ENCODE data around the gene ATP1B1. TPM values are rescaled to one million over a fixed set of nuclear protein-coding genes. Genes with fewer than 3 reads are reported as not detected.

The ATP1B1 gene
- total RNA-seq, 1 experiment from 2014 or later = 626 TPM

- Mint-ChIP-seq H3K4me3 (ENCODE audit: low read depth, unreplicated experiment) (peak overlapping the region; percentile 91), H3K9me3 (ENCODE audit: low read depth, unreplicated experiment) (no peaks in the 10 kb centered on the region), H3K36me3 (ENCODE audit: insufficient read depth, unreplicated experiment) (peaks cover 90% of the 10 kb centered on the region), H3K27ac (ENCODE audit: unreplicated experiment) (no peak overlapping the region), H3K4me1 (ENCODE audit: low read depth, unreplicated experiment) (peaks cover 45% of the 10 kb centered on the region), H3K27me3 (ENCODE audit: unreplicated experiment) (no peaks in the 10 kb centered on the region)
- intact Hi-C loops (cut with micrococcal nuclease; ENCODE audit: unreplicated experiment) = loop anchor here (2.0 to 10.0 kb wide), 5 partner anchors 61 to 503 kb away; no protein-coding TSS in a partner anchor
- no peak for DNase-seq
- BruUV-seq (replicated peaks) = no TSS peak
- TF ChIP-seq, protein P1, sequence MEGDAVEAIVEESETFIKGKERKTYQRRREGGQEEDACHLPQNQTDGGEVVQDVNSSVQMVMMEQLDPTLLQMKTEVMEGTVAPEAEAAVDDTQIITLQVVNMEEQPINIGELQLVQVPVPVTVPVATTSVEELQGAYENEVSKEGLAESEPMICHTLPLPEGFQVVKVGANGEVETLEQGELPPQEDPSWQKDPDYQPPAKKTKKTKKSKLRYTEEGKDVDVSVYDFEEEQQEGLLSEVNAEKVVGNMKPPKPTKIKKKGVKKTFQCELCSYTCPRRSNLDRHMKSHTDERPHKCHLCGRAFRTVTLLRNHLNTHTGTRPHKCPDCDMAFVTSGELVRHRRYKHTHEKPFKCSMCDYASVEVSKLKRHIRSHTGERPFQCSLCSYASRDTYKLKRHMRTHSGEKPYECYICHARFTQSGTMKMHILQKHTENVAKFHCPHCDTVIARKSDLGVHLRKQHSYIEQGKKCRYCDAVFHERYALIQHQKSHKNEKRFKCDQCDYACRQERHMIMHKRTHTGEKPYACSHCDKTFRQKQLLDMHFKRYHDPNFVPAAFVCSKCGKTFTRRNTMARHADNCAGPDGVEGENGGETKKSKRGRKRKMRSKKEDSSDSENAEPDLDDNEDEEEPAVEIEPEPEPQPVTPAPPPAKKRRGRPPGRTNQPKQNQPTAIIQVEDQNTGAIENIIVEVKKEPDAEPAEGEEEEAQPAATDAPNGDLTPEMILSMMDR (IDR thresholded peaks at IDR 0.05; ENCODE audit: unreplicated experiment) = no peak
- CTCF ChIA-PET = interaction anchor here (1.1 to 5.0 kb wide), 6 partner anchors 11 to 507 kb away, joined by 3 to 34 read pairs (median 4); no protein-coding TSS in a partner anchor
Observed at GRCh38 chr1:169108223-169108622, 1.7 kb downstream of the ATP1B1 start.

DNA sequence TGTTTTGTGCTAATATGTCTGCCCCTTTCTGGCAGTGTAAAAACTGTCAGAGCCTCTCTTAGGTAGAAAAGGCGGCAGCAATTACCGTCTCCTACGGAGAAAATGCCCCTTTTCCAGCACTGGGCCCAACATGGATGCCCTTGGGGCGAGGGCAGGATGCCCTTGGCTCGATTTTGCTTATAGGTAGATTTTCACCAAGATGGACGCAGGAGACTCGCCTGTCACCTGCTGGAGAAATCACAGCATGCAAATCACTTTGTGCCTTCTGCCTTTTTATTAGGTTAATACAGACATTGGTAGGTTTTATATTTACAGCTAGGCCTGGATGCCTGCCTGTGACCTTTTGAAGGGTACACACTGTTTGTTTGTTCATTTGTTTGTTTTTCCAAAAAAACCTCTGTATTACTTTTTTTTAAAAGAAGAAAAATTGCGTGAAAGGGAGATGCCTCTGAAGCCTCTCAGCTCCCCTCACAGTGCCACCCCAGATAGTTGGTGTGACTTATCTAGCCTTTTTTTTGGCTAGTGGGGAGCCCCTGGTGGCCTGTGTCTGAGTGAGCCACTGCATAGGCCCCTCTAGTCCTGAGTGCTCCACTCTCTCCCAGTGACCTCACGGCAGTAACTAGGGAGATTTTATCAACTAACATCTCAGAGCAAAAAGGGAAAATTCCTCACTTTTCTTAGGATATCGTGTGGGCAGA lies 2.5 kb downstream of the ATP1B1 start:
- CTCF ChIA-PET = interaction anchor here (1.0 to 5.0 kb wide), 8 partner anchors 10 to 508 kb away, joined by 3 to 34 read pairs (median 5); no protein-coding TSS in a partner anchor
- DNase-seq = peak; percentile 63
- no peak overlapping the region for H3K27ac Mint-ChIP-seq (ENCODE audit: unreplicated experiment)
- TF ChIP-seq, protein P1 (IDR thresholded peaks at IDR 0.05; ENCODE audit: unreplicated experiment) = peak; percentile 11
- peaks cover 53% of the 10 kb centered on the region for H3K4me1 Mint-ChIP-seq (ENCODE audit: low read depth, unreplicated experiment)
- H3K9me3 Mint-ChIP-seq (ENCODE audit: low read depth, unreplicated experiment) = no peaks in the 10 kb centered on the region
- peak overlapping the region; percentile 91 for H3K4me3 Mint-ChIP-seq (ENCODE audit: low read depth, unreplicated experiment)
- intact Hi-C loops (cut with micrococcal nuclease; ENCODE audit: unreplicated experiment) = loop anchor here (1.0 to 10.0 kb wide), 6 partner anchors 62 to 504 kb away; no protein-coding TSS in a partner anchor
- H3K27me3 Mint-ChIP-seq (ENCODE audit: unreplicated experiment) = no peaks in the 10 kb centered on the region
- BruUV-seq (replicated peaks) = TSS peak; percentile 45
- H3K36me3 Mint-ChIP-seq (ENCODE audit: insufficient read depth, unreplicated experiment) = peaks cover 98% of the 10 kb centered on the region

DNA sequence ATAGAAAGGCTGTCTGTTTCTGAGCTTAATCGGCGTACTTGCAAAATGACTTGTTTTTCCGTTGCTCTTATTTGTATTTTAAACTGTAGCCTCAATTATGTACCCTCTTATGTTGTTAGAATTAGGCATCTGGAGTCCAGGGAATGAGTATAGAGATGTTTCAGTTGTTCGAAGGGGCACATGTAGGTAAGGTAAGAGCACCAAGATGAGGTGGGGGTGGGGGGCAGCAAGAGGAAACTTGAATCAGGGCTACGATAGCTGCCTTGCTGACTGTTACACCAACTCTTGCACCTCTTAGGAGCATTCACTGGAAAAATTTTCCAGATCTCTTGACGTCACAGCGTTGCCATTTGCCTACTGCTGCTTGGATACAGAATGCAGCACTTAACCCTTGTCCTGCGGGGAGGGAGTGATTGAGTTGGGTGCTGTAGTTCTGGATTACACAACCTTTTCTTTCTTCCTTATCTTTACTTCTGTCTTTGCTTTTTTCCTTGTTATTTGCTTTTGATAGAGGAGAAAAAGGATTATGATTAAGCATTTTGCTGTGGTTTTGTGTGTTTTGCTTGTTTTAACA lies 3.2 kb downstream of the ATP1B1 start:
- Mint-ChIP-seq H3K4me1 (ENCODE audit: low read depth, unreplicated experiment) (peaks cover 59% of the 10 kb centered on the region), H3K27ac (ENCODE audit: unreplicated experiment) (no peak overlapping the region), H3K36me3 (ENCODE audit: insufficient read depth, unreplicated experiment) (peaks cover 100% of the 10 kb centered on the region), H3K9me3 (ENCODE audit: low read depth, unreplicated experiment) (no peaks in the 10 kb centered on the region), H3K4me3 (ENCODE audit: low read depth, unreplicated experiment) (peak overlapping the region; percentile 91), H3K27me3 (ENCODE audit: unreplicated experiment) (no peaks in the 10 kb centered on the region)
- DNase-seq = peak; percentile 90
- TF ChIP-seq, protein P1 (IDR thresholded peaks at IDR 0.05; ENCODE audit: unreplicated experiment) = no peak
- BruUV-seq (replicated peaks) = no TSS peak
- intact Hi-C loops (cut with micrococcal nuclease; ENCODE audit: unreplicated experiment) = loop anchor here (1.0 to 10.0 kb wide), 7 partner anchors 62 to 505 kb away; no protein-coding TSS in a partner anchor
- CTCF ChIA-PET = interaction anchor here (1.0 to 5.0 kb wide), 9 partner anchors 9 to 509 kb away, joined by 3 to 34 read pairs (median 4); no protein-coding TSS in a partner anchor

DNA sequence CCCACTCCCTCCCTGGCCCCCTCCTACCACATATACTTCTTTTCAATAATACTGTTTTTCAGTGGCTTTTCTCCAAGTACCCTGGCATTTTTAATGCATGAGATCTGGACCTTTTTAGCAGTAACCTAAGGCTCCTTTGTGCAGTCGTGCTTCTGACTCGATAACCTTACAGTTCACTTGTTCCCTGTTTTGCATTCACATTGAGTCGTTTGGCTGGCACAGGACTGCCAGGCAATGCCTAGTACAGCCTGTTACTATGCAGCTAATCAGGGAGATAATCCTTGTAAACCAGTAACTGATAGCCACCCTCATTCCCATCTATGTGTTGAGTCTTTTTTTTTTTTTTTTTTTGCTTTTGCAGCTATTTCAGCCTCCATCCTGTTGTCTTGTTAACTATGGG lies 3.7 kb downstream of the ATP1B1 start:
- H3K4me3 Mint-ChIP-seq (ENCODE audit: low read depth, unreplicated experiment) = peak overlapping the region; percentile 91
- H3K4me1 Mint-ChIP-seq (ENCODE audit: low read depth, unreplicated experiment) = peaks cover 64% of the 10 kb centered on the region
- DNase-seq = no peak
- H3K27me3 Mint-ChIP-seq (ENCODE audit: unreplicated experiment) = no peaks in the 10 kb centered on the region
- TF ChIP-seq, protein P1 (IDR thresholded peaks at IDR 0.05; ENCODE audit: unreplicated experiment) = no peak
- CTCF ChIA-PET = interaction anchor here (0.7 to 5.0 kb wide), 6 partner anchors 9 to 507 kb away, joined by 3 to 34 read pairs (median 8); no protein-coding TSS in a partner anchor
- H3K27ac Mint-ChIP-seq (ENCODE audit: unreplicated experiment) = no peak overlapping the region
- BruUV-seq (replicated peaks) = no TSS peak
- intact Hi-C loops (cut with micrococcal nuclease; ENCODE audit: unreplicated experiment) = loop anchor here (1.0 kb wide), 1 partner anchor 474 kb away; no protein-coding TSS in a partner anchor
- peaks cover 100% of the 10 kb centered on the region for H3K36me3 Mint-ChIP-seq (ENCODE audit: insufficient read depth, unreplicated experiment)
- H3K9me3 Mint-ChIP-seq (ENCODE audit: low read depth, unreplicated experiment) = no peaks in the 10 kb centered on the region

Data from Calu3 (cell line).